Endothelial cell (in vitro differentiated cells): ENCODE data around the gene RNF113A. TPM values are rescaled to one million over a fixed set of nuclear protein-coding genes. Genes with fewer than 3 reads are reported as not detected.
A peak's percentile ranks its signal among the peaks of the same experiment; 100 is the strongest.
"Not testable (repeated sequence)": the region's sequence is repeated elsewhere in the genome, so short reads cannot be mapped to it uniquely, and the experiment has no call there.

Source experiments
- DNase-seq: peaks from one replicate; pipeline ENCODE4 v3.0.0; 2021; ENCODE audit warnings: low spot score
- H3K27ac Mint-ChIP-seq: one replicate; pipeline ENCODE4 v1.8.0; 2021; ENCODE audit warnings: mixed read lengths, inconsistent platforms; ENCODE audit not compliant: unreplicated experiment
- H3K27me3 Mint-ChIP-seq: one replicate; pipeline ENCODE4 v1.8.0; 2021; ENCODE audit warnings: mild to moderate bottlenecking, moderate library complexity, mixed read lengths, inconsistent platforms; ENCODE audit not compliant: unreplicated experiment
- H3K36me3 Mint-ChIP-seq: one replicate; pipeline ENCODE4 v1.8.0; 2021; ENCODE audit warnings: mild to moderate bottlenecking, low read depth, mixed read lengths, inconsistent platforms; ENCODE audit not compliant: unreplicated experiment
- H3K4me1 Mint-ChIP-seq: one replicate; pipeline ENCODE4 v1.8.0; 2021; ENCODE audit warnings: mild to moderate bottlenecking, mixed read lengths, inconsistent platforms; ENCODE audit not compliant: unreplicated experiment
- H3K4me3 Mint-ChIP-seq: one replicate; pipeline ENCODE4 v1.8.0; 2021; ENCODE audit warnings: mild to moderate bottlenecking, mixed read lengths, inconsistent platforms; ENCODE audit not compliant: unreplicated experiment
- H3K9me3 Mint-ChIP-seq: one replicate; pipeline ENCODE4 v1.8.0; 2021; ENCODE audit warnings: mixed read lengths, inconsistent platforms; ENCODE audit not compliant: unreplicated experiment
- total RNA-seq: library from RNA; stranded (reverse); fragmentation: NEBNext Ultra II Directional; extraction: Animal tissue kit (Norgen Biotek cat#: 25700); gene quantifications from one replicate; pipeline ENCODE4 v1.2.1, GENCODE V29; 2021; ENCODE audit not compliant: unreplicated experiment
- TF ChIP-seq, protein P1 (sequence below): fragments of 200-600 bp; sonication (generic); IDR thresholded peaks from one replicate; pipeline ENCODE4 v1.5.0; 2021; ENCODE audit warnings: antibody characterized with exemption; ENCODE audit not compliant: unreplicated experiment

Gene RNF113A
- total RNA-seq, 1 donor from 2014 or later, result 16.7 TPM

DNA sequence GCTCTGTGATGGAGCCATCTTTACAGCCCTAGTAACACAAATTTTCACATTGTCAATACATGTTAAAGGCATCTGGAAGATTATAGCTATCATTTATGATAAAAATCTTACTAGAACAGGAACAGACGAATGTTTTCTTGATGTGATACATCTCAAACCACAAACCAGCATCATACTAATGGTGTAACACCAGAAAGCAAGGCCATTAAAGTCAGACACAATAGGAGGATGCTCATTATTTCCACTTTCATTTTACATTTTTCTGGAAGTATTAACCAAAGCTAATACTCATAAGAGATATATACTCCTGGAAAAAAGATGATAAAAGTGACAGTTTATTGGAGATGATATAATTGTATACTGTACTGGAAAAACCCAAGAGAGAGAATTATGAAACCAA, 29.4 kb upstream of the RNF113A start:
- Mint-ChIP-seq H3K27ac (no peak overlapping the region), H3K27me3 (peaks cover 2% of the 10 kb centered on the region), H3K9me3 (no peaks in the 10 kb centered on the region), H3K4me1 (no peaks in the 10 kb centered on the region), H3K4me3 (no peak overlapping the region), H3K36me3 (no peaks in the 10 kb centered on the region)
- TF ChIP-seq, protein P1, sequence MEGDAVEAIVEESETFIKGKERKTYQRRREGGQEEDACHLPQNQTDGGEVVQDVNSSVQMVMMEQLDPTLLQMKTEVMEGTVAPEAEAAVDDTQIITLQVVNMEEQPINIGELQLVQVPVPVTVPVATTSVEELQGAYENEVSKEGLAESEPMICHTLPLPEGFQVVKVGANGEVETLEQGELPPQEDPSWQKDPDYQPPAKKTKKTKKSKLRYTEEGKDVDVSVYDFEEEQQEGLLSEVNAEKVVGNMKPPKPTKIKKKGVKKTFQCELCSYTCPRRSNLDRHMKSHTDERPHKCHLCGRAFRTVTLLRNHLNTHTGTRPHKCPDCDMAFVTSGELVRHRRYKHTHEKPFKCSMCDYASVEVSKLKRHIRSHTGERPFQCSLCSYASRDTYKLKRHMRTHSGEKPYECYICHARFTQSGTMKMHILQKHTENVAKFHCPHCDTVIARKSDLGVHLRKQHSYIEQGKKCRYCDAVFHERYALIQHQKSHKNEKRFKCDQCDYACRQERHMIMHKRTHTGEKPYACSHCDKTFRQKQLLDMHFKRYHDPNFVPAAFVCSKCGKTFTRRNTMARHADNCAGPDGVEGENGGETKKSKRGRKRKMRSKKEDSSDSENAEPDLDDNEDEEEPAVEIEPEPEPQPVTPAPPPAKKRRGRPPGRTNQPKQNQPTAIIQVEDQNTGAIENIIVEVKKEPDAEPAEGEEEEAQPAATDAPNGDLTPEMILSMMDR, result no peak
- no peak for DNase-seq

DNA sequence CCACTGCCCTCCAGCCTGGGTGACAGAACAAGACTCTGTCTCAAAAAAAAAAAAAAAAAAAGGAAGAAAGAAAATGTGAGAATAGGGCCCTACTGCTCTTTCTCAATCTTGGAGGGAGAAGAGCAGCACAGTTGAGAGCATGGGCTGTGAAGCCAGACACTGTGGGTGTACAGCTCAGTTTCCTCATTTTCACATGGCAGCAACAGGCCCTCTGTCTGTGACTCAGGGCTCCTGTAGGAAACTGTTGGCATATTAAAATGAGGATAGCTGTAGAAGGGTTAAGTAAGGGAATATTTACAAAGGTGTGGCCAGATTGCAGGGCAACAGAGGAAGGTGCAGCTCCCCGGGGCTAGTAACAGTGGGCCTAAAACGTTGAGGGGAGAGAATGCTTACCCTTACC, 27.6 kb upstream of the RNF113A start:
- Mint-ChIP-seq H3K9me3 (no peaks in the 10 kb centered on the region), H3K27ac (no peak overlapping the region), H3K4me3 (no peak overlapping the region), H3K4me1 (no peaks in the 10 kb centered on the region), H3K27me3 (no peaks in the 10 kb centered on the region), H3K36me3 (no peaks in the 10 kb centered on the region)
- TF ChIP-seq, protein P1, result no peak
- DNase-seq, result no peak

DNA sequence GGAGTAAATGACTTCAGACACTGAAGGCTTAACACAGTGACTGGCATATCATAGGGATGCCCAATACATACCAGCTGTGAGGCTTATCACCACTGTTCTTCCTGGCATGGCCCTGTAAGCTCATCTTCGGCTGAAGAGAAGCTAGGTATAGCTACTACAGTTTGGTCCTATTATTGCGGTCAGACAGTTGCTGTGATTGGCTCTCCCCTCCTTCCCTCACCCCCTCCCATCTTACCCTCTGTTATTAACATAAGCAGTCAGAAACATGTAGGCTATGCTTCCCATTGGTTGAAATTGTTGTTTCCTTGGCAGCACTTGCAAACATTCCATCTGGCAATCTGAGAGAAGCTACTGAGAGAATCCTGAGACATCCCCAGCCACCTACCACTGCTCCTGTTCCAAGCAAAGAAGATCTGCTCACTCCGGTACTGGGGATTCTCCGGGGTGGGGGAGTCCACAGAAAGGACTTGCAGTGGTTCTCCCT, 24.4 kb upstream of the RNF113A start, which contains the start of gene AKAP14:
TSS of gene AKAP14 (plus strand) at position 51 of the 484 bp plus-strand sequence. CDS start 7,331 bp downstream, outside the sequence.
- DNase-seq, result no peak
- no peaks in the 10 kb centered on the region for H3K4me1 Mint-ChIP-seq
- no peak within 1 kb of the TSS for H3K4me3 Mint-ChIP-seq
- TF ChIP-seq, protein P1, result no peak
- no peaks in the 10 kb centered on the region for H3K9me3 Mint-ChIP-seq
- no peaks in the 10 kb centered on the region for H3K36me3 Mint-ChIP-seq
- H3K27ac Mint-ChIP-seq, result no peak within 1 kb of the TSS
- no peaks in the 10 kb centered on the region for H3K27me3 Mint-ChIP-seq

DNA sequence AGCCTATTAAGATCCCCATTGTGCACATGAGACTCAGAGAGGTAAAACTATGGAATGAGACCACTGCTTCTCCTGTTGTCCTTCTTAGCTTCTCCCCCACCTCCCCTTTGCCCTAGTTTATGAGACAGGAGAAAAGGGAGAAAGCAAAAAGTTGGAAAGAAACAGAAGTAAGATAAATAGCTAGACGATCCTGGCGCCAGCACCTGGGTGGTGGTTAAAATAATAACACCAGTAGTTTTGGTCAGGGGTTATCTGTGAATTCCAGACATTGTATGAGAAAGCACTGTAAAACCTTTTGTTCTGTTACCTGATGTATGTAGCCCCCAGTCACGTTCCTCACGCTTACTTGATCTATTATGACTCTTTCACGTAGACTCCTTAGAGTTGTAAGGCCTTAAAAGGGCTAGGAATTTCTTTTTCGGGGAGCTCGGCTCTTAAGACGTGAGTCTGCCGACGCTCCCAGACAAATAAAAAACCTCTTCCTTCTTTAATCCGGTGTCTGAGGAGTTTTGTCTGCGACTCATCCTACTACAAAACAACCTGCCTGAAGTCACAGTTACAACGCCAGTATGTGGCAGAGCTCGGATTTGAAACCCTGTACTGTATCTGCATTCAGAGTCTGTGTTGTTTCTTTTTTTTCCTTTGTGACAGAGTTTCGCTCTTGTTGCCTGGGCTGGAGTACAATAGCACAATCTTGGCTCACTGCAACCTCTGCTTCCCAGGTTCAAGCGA, 20.6 kb upstream of the RNF113A start:
- not testable (repeated sequence) for H3K4me3 Mint-ChIP-seq, H3K36me3 Mint-ChIP-seq, H3K27ac Mint-ChIP-seq, H3K27me3 Mint-ChIP-seq, H3K4me1 Mint-ChIP-seq, H3K9me3 Mint-ChIP-seq, DNase-seq

DNA sequence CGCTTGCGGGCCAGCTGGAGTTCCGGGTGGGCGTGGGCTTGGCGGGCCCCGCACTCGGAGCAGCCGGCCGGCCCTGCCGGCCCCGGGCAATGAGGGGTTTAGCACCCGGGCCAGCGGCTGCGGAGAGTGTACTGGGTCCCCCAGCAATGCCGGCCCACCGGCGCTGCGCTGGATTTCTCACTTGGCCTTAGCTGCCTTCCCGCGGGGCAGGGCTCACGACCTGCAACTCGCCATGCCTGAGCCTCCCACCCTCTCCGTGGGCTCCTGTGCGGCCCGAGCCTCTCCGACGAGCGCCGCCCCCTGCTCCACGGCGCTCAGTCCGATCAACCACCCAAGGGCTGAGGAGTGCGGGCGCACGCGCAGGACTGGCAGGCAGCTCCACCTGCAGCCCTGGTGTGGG, 19.1 kb upstream of the RNF113A start:
- not testable (repeated sequence) for H3K36me3 Mint-ChIP-seq, H3K4me1 Mint-ChIP-seq, H3K9me3 Mint-ChIP-seq, H3K27ac Mint-ChIP-seq, H3K4me3 Mint-ChIP-seq, H3K27me3 Mint-ChIP-seq, DNase-seq

DNA sequence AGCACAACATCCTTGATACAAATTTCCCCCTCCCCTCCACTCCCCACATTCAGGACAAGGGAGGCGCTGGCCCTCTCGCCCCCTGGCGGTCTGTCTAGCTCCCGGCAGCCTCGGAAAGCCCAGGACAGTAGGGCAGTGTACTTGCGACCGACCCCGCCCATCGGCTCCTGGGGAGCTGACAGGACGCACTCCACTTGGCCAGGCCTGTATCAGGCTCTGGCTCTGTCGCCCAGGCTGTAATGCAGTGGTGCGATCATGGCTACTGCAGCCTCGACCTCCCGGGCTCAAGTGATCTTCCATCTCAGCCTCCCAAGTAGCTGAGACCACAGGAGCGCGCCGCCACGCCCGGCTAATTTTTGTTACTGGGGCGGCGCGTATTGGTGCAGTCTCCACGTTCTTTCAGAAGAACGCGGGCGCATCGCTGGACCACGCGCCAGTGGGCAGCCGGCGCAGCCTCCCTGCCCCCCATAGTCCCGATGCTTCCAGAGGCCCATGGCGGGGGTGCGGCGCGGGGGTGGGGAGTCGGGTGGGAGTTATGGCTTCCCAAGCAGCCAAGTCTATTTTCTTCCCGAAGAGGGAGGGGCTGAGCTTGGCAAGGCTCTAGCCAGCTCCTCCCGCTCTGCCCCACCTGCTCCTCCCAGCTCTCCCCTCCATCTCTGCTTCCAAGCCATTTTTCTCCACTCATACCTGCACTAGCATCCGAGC, 16.3 kb upstream of the RNF113A start:
- Mint-ChIP-seq H3K27me3 (no peaks in the 10 kb centered on the region), H3K4me1 (no peaks in the 10 kb centered on the region), H3K36me3 (no peaks in the 10 kb centered on the region), H3K4me3 (no peak overlapping the region), H3K27ac (no peak overlapping the region), H3K9me3 (no peaks in the 10 kb centered on the region)
- peak; percentile 72 for DNase-seq
- TF ChIP-seq, protein P1, result peak; percentile 51
